ENCODE measurements around the gene CLIP2. TPM values are rescaled to one million over a fixed set of nuclear protein-coding genes. Genes with fewer than 3 reads are reported as not detected.
"Not testable (repeated sequence)": the region's sequence is repeated elsewhere in the genome, so short reads cannot be mapped to it uniquely, and the experiment has no call there.

The CLIP2 gene
- total RNA-seq, 1 donor from 2014 or later: 48.9 TPM

GRCh38 chr7:74387606-74388005 lies 98.4 kb downstream of the CLIP2 start:
- DNase-seq (ENCODE audit: extremely low spot score, unreplicated experiment): no peak
- Mint-ChIP-seq H3K27me3 (no peaks in the 10 kb centered on the region), H3K27ac (no peak overlapping the region), H3K36me3 (peaks cover 3% of the 10 kb centered on the region), H3K4me1 (ENCODE audit: unreplicated experiment) (no peaks in the 10 kb centered on the region), H3K9me3 (no peaks in the 10 kb centered on the region), H3K4me3 (no peak overlapping the region)
- TF ChIP-seq CTCF (conservative IDR thresholded peaks at IDR 0.05): no peak

GRCh38 chr7:74388880-74389415 lies 99.7 kb downstream of the CLIP2 start:
- H3K4me3 Mint-ChIP-seq: no peak overlapping the region
- H3K27ac Mint-ChIP-seq: no peak overlapping the region
- H3K36me3 Mint-ChIP-seq: peaks cover 3% of the 10 kb centered on the region
- H3K4me1 Mint-ChIP-seq (ENCODE audit: unreplicated experiment): no peaks in the 10 kb centered on the region
- no peaks in the 10 kb centered on the region for H3K27me3 Mint-ChIP-seq
- no peak for DNase-seq (ENCODE audit: extremely low spot score, unreplicated experiment)
- H3K9me3 Mint-ChIP-seq: no peaks in the 10 kb centered on the region
- no peak for TF ChIP-seq CTCF (conservative IDR thresholded peaks at IDR 0.05)

DNA sequence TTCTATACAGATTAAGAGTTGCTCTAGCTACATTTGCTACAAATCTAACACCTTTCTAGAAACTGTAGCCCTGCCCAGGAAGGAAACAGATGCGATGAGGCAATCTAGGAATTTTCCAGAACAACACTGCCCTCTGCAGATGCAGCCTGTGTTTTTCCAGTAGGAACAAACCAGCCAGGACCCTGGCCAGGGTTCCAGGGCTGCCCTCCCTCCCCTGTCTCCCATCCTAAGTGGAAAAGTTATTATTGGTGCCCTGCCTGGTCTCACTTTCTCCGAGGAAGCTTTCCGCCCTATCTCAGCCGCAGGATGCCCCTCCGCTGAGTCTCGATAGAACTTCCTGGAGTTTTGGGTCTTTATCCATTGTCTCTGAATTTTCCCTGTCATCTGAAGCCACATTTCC lies 104.5 kb downstream of the CLIP2 start:
- DNase-seq (ENCODE audit: extremely low spot score, unreplicated experiment); H3K27ac Mint-ChIP-seq; H3K4me3 Mint-ChIP-seq; H3K36me3 Mint-ChIP-seq; H3K27me3 Mint-ChIP-seq; H3K9me3 Mint-ChIP-seq; H3K4me1 Mint-ChIP-seq (ENCODE audit: unreplicated experiment): not testable (repeated sequence)
- TF ChIP-seq CTCF (conservative IDR thresholded peaks at IDR 0.05): peak; percentile 60

- H3K36me3 Mint-ChIP-seq; H3K4me3 Mint-ChIP-seq; DNase-seq (ENCODE audit: extremely low spot score, unreplicated experiment); H3K4me1 Mint-ChIP-seq (ENCODE audit: unreplicated experiment); H3K27ac Mint-ChIP-seq; H3K9me3 Mint-ChIP-seq; H3K27me3 Mint-ChIP-seq: not testable (repeated sequence)
- TF ChIP-seq CTCF (conservative IDR thresholded peaks at IDR 0.05): peak; percentile 42
Measured at GRCh38 chr7:74394601-74395000, 105.4 kb downstream of the CLIP2 start.

- Mint-ChIP-seq H3K4me3 (no peak overlapping the region), H3K27ac (no peak overlapping the region), H3K9me3 (no peaks in the 10 kb centered on the region), H3K4me1 (ENCODE audit: unreplicated experiment) (no peaks in the 10 kb centered on the region), H3K36me3 (peaks cover 6% of the 10 kb centered on the region), H3K27me3 (no peaks in the 10 kb centered on the region)
- no peak for TF ChIP-seq CTCF (conservative IDR thresholded peaks at IDR 0.05)
- no peak for DNase-seq (ENCODE audit: extremely low spot score, unreplicated experiment)
Measured at GRCh38 chr7:74395745-74396311, 106.6 kb downstream of the CLIP2 start.

All from type B pancreatic cell (in vitro differentiated cells).